ENCODE measurements around the gene TSHZ1.

GRCh38 chr18:75277610-75277928 lies 67.0 kb downstream of the TSHZ1 start:
- TF ChIP-seq CREB1 (CRISPR knock-in tag; IDR thresholded peaks at IDR 0.05; ENCODE audit: low read depth): no peak
- no peak for TF ChIP-seq CTCF (conservative IDR thresholded peaks at IDR 0.05; ENCODE audit: low read depth in 2 of 2)
- no peak for TF ChIP-seq NANOG (IDR thresholded peaks at IDR 0.05; ENCODE audit: borderline replicate concordance)
- no peak for TF ChIP-seq EZH2phosphoT487 (IDR thresholded peaks at IDR 0.05; ENCODE audit: unreplicated experiment)
- TF ChIP-seq POLR2AphosphoS5 (IDR thresholded peaks at IDR 0.05; ENCODE audit: low read depth): no peak
- TF ChIP-seq EZH2 (IDR thresholded peaks at IDR 0.05; ENCODE audit: low read depth, unreplicated experiment): no peak
- TF ChIP-seq STAT1 (IDR thresholded peaks at IDR 0.05; ENCODE audit: unreplicated experiment): no peak

Measured in GM23338 (cell line).